GM12874 (cell line): ENCODE results near the gene C15orf62.

Experiments
- CTCF ChIP-seq: IDR thresholded peaks from 2 replicates; pipeline ENCODE4 v1.5.1; 2011; ENCODE audit warnings: low read depth, mild to moderate bottlenecking, control low read depth, low read length, moderate library complexity; ENCODE audit not compliant: insufficient read depth

The C15orf62 gene

GRCh38 chr15:40747685-40748631, 21.8 kb upstream of the C15orf62 start:
- no peak for TF ChIP-seq CTCF

GRCh38 chr15:40749151-40749630, 20.6 kb upstream of the C15orf62 start:
- no peak for TF ChIP-seq CTCF

- no peak for TF ChIP-seq CTCF
Measured at GRCh38 chr15:40750885-40751284, 18.9 kb upstream of the C15orf62 start.

- TF ChIP-seq CTCF, result no peak
Measured at GRCh38 chr15:40751745-40752144, 18.0 kb upstream of the C15orf62 start.

- no peak for TF ChIP-seq CTCF
Measured at GRCh38 chr15:40754574-40754882, 15.3 kb upstream of the C15orf62 start.

GRCh38 chr15:40754883-40755811, 14.6 kb upstream of the C15orf62 start, which contains the start of gene RMDN3:
Gene RMDN3, minus strand, starts transcription at chr15:40755254. Its CDS starts 471 bp downstream, at chr15:40754783.
- no peak for TF ChIP-seq CTCF

GRCh38 chr15:40755812-40756208, 14.0 kb upstream of the C15orf62 start:
- no peak for TF ChIP-seq CTCF
